Stomach (tissue), 4 donors: ENCODE data around the gene JADE1.

Experiments used
- EP300 ChIP-seq: sonication (generic); formaldehyde crosslinking; IDR thresholded peaks from one replicate; pipeline ENCODE4 v1.6.1; 2017; ENCODE audit warnings: antibody characterized with exemption
- POLR2A ChIP-seq, 4 donors: fragments of 450-650 bp; IDR thresholded peaks; one replicate each; pipeline ENCODE4 v1.6.1; 2016; ENCODE audit warnings: antibody characterized with exemption in 4 of 4, control low read depth in 2 of 4, mild to moderate bottlenecking in 1 of 4, moderate library complexity in 1 of 4
- POLR2AphosphoS5 ChIP-seq, 3 donors: sonication (generic); formaldehyde crosslinking; IDR thresholded peaks; one replicate each; pipeline ENCODE4 v1.6.1; 2016; ENCODE audit warnings: antibody characterized with exemption in 3 of 3
- TF ChIP-seq, protein P1 (sequence below), 7 experiments: fragments of 450-650 bp in 4 of 7; fragments of 200-600 bp in 3 of 7; sonication (generic) in 3 of 7; IDR thresholded peaks; one replicate each; pipeline ENCODE4 v1.5.1; 2016 to 2019; ENCODE audit warnings: antibody characterized with exemption in 7 of 7, control low read depth in 2 of 7, mild to moderate bottlenecking in 1 of 7

DNA sequence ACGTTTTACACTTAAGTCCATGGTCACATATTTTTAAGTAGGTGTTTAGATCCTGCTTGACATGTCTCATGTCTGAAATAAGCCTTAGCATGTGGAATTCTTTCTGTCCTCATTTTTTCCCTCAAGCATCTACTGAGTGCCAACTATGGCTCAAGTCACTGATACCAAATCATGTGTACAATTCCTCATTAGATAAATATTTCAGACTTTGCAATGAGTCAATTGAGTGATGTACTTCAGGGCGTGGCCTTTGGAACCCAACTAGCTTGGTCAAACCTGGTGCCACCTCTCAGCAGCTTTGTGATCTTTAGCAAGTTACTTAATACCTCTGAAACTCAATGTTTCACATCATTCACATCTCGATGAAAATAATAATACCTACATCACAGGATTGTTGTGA lies 12.6 kb upstream of the JADE1 start:
- TF ChIP-seq, protein P1, sequence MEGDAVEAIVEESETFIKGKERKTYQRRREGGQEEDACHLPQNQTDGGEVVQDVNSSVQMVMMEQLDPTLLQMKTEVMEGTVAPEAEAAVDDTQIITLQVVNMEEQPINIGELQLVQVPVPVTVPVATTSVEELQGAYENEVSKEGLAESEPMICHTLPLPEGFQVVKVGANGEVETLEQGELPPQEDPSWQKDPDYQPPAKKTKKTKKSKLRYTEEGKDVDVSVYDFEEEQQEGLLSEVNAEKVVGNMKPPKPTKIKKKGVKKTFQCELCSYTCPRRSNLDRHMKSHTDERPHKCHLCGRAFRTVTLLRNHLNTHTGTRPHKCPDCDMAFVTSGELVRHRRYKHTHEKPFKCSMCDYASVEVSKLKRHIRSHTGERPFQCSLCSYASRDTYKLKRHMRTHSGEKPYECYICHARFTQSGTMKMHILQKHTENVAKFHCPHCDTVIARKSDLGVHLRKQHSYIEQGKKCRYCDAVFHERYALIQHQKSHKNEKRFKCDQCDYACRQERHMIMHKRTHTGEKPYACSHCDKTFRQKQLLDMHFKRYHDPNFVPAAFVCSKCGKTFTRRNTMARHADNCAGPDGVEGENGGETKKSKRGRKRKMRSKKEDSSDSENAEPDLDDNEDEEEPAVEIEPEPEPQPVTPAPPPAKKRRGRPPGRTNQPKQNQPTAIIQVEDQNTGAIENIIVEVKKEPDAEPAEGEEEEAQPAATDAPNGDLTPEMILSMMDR (IDR thresholded peaks at IDR 0.05) = no peak
- TF ChIP-seq POLR2A (IDR thresholded peaks at IDR 0.05) (no peak), POLR2AphosphoS5 (IDR thresholded peaks at IDR 0.05) (no peak), EP300 (no peak)
